Measurements from ENCODE around the gene CYP2J2.
"Not testable (repeated sequence)": the region's sequence is repeated elsewhere in the genome, so short reads cannot be mapped to it uniquely, and the experiment has no call there.

The CYP2J2 gene

DNA sequence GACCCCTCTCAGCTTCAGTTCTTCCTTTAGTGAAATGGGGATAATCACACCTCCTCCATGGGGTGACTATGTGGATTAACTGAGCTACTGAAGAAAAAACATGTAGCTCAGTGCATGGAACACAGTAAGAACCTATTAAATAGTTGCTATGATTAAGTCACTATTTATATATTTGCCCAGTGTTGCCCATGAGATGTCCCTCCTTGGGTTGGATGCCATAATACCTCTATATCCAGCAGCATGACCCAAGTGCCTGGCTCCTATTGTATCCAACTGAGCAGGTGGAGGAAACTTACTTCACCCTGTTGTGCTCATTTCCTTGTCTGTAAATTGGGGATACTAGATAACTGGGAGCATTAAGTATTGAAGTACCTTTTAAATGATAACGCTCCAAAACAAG lies 47.1 kb upstream of the CYP2J2 start (continued):
- TF ChIP-seq TOX (CRISPR knock-in tag; IDR thresholded peaks at IDR 0.05; ENCODE audit: borderline replicate concordance) (no peak), GLIS3 (CRISPR knock-in tag; IDR thresholded peaks at IDR 0.05) (no peak), CSDC2 (CRISPR knock-in tag; IDR thresholded peaks at IDR 0.05) (no peak), ARNTL (CRISPR knock-in tag; IDR thresholded peaks at IDR 0.05; ENCODE audit: borderline replicate concordance, low read depth) (no peak), SNAI2 (CRISPR knock-in tag; IDR thresholded peaks at IDR 0.05) (no peak), PPARA (CRISPR knock-in tag; IDR thresholded peaks at IDR 0.05; ENCODE audit: borderline replicate concordance) (no peak)

- no peak for ATAC-seq
- TF ChIP-seq ZNF8 (CRISPR knock-in tag; IDR thresholded peaks at IDR 0.05) (no peak), CSDC2 (CRISPR knock-in tag; IDR thresholded peaks at IDR 0.05) (no peak), ZFP30 (CRISPR knock-in tag; IDR thresholded peaks at IDR 0.05) (no peak), BACH2 (CRISPR knock-in tag; IDR thresholded peaks at IDR 0.05; ENCODE audit: borderline replicate concordance) (no peak), TCF4 (CRISPR knock-in tag; IDR thresholded peaks at IDR 0.05; ENCODE audit: borderline replicate concordance) (no peak), ESRRG (CRISPR knock-in tag; IDR thresholded peaks at IDR 0.05) (no peak), PPARA (CRISPR knock-in tag; IDR thresholded peaks at IDR 0.05; ENCODE audit: borderline replicate concordance) (no peak), ARNTL (CRISPR knock-in tag; IDR thresholded peaks at IDR 0.05; ENCODE audit: borderline replicate concordance, low read depth) (no peak), RARB (CRISPR knock-in tag; IDR thresholded peaks at IDR 0.05) (no peak), ISL1 (CRISPR knock-in tag; IDR thresholded peaks at IDR 0.05) (no peak), SNAI2 (CRISPR knock-in tag; IDR thresholded peaks at IDR 0.05) (no peak), ZC3H10 (CRISPR knock-in tag; IDR thresholded peaks at IDR 0.05) (no peak), OSR1 (CRISPR knock-in tag; IDR thresholded peaks at IDR 0.05) (no peak), ZNF70 (CRISPR knock-in tag; IDR thresholded peaks at IDR 0.05) (no peak), TOX (CRISPR knock-in tag; IDR thresholded peaks at IDR 0.05; ENCODE audit: borderline replicate concordance) (no peak), ZNF565 (CRISPR knock-in tag; conservative IDR thresholded peaks at IDR 0.05; ENCODE audit: low read depth) (no peak), ZFP3 (CRISPR knock-in tag; IDR thresholded peaks at IDR 0.05) (no peak)
- TF ChIP-seq, protein P1, sequence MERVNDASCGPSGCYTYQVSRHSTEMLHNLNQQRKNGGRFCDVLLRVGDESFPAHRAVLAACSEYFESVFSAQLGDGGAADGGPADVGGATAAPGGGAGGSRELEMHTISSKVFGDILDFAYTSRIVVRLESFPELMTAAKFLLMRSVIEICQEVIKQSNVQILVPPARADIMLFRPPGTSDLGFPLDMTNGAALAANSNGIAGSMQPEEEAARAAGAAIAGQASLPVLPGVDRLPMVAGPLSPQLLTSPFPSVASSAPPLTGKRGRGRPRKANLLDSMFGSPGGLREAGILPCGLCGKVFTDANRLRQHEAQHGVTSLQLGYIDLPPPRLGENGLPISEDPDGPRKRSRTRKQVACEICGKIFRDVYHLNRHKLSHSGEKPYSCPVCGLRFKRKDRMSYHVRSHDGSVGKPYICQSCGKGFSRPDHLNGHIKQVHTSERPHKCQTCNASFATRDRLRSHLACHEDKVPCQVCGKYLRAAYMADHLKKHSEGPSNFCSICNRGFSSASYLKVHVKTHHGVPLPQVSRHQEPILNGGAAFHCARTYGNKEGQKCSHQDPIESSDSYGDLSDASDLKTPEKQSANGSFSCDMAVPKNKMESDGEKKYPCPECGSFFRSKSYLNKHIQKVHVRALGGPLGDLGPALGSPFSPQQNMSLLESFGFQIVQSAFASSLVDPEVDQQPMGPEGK (CRISPR knock-in tag; IDR thresholded peaks at IDR 0.05; ENCODE audit: borderline replicate concordance) = no peak
- TF ChIP-seq, protein P2, sequence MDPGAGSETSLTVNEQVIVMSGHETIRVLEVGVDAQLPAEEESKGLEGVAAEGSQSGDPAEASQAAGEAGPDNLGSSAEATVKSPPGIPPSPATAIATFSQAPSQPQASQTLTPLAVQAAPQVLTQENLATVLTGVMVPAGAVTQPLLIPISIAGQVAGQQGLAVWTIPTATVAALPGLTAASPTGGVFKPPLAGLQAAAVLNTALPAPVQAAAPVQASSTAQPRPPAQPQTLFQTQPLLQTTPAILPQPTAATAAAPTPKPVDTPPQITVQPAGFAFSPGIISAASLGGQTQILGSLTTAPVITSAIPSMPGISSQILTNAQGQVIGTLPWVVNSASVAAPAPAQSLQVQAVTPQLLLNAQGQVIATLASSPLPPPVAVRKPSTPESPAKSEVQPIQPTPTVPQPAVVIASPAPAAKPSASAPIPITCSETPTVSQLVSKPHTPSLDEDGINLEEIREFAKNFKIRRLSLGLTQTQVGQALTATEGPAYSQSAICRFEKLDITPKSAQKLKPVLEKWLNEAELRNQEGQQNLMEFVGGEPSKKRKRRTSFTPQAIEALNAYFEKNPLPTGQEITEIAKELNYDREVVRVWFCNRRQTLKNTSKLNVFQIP (CRISPR knock-in tag; IDR thresholded peaks at IDR 0.05; ENCODE audit: borderline replicate concordance, low read depth) = no peak
- TF ChIP-seq, protein P3, sequence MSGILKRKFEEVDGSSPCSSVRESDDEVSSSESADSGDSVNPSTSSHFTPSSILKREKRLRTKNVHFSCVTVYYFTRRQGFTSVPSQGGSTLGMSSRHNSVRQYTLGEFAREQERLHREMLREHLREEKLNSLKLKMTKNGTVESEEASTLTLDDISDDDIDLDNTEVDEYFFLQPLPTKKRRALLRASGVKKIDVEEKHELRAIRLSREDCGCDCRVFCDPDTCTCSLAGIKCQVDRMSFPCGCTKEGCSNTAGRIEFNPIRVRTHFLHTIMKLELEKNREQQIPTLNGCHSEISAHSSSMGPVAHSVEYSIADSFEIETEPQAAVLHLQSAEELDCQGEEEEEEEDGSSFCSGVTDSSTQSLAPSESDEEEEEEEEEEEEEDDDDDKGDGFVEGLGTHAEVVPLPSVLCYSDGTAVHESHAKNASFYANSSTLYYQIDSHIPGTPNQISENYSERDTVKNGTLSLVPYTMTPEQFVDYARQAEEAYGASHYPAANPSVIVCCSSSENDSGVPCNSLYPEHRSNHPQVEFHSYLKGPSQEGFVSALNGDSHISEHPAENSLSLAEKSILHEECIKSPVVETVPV (CRISPR knock-in tag; IDR thresholded peaks at IDR 0.05) = no peak
Measured at GRCh38 chr1:59972216-59972927, 45.8 kb upstream of the CYP2J2 start.

- peak; percentile 99 for ATAC-seq
- TF ChIP-seq CSDC2 (CRISPR knock-in tag; IDR thresholded peaks at IDR 0.05) = no peak
- TF ChIP-seq ZC3H10 (CRISPR knock-in tag; IDR thresholded peaks at IDR 0.05) = no peak
- no peak for TF ChIP-seq GLIS3 (CRISPR knock-in tag; IDR thresholded peaks at IDR 0.05)
- TF ChIP-seq TCF4 (CRISPR knock-in tag; IDR thresholded peaks at IDR 0.05; ENCODE audit: borderline replicate concordance) = no peak
- no peak for TF ChIP-seq ZFP3 (CRISPR knock-in tag; IDR thresholded peaks at IDR 0.05)
- TF ChIP-seq, protein P2 (CRISPR knock-in tag; IDR thresholded peaks at IDR 0.05; ENCODE audit: borderline replicate concordance, low read depth) = no peak
- no peak for TF ChIP-seq ZNF565 (CRISPR knock-in tag; conservative IDR thresholded peaks at IDR 0.05; ENCODE audit: low read depth)
- no peak for TF ChIP-seq TOX (CRISPR knock-in tag; IDR thresholded peaks at IDR 0.05; ENCODE audit: borderline replicate concordance)
- no peak for TF ChIP-seq ZFP30 (CRISPR knock-in tag; IDR thresholded peaks at IDR 0.05)
- TF ChIP-seq ZNF70 (CRISPR knock-in tag; IDR thresholded peaks at IDR 0.05) = no peak
- no peak for TF ChIP-seq ARNTL (CRISPR knock-in tag; IDR thresholded peaks at IDR 0.05; ENCODE audit: borderline replicate concordance, low read depth)
- TF ChIP-seq ESRRG (CRISPR knock-in tag; IDR thresholded peaks at IDR 0.05) = no peak
- TF ChIP-seq RARB (CRISPR knock-in tag; IDR thresholded peaks at IDR 0.05) = no peak
- no peak for TF ChIP-seq BACH2 (CRISPR knock-in tag; IDR thresholded peaks at IDR 0.05; ENCODE audit: borderline replicate concordance)
- no peak for TF ChIP-seq PPARA (CRISPR knock-in tag; IDR thresholded peaks at IDR 0.05; ENCODE audit: borderline replicate concordance)
- TF ChIP-seq, protein P3 (CRISPR knock-in tag; IDR thresholded peaks at IDR 0.05) = no peak
- no peak for TF ChIP-seq TSHZ2 (CRISPR knock-in tag; IDR thresholded peaks at IDR 0.05)
Measured at GRCh38 chr1:59971464-59971911, 44.9 kb upstream of the CYP2J2 start.

GRCh38 chr1:59969542-59970175 lies 43.1 kb upstream of the CYP2J2 start:
- ATAC-seq = not testable (repeated sequence)

All from SK-N-SH treated with all-trans-retinoic acid at 6 μM for 48 hours (cell line).